RCC 7860 (cell line): ENCODE results near the gene DGKB.

Experiments used
- DNase-seq: peaks from one replicate; pipeline ENCODE4 v3.0.0-alpha.2; 2015; ENCODE audit warnings: low spot score
- FAIRE-seq: peaks from 2 replicates; lab custom pipeline; 2012; peaks lifted over from hg19 to GRCh38; lab: Jason Lieb, UNC

DGKB gene

DNA sequence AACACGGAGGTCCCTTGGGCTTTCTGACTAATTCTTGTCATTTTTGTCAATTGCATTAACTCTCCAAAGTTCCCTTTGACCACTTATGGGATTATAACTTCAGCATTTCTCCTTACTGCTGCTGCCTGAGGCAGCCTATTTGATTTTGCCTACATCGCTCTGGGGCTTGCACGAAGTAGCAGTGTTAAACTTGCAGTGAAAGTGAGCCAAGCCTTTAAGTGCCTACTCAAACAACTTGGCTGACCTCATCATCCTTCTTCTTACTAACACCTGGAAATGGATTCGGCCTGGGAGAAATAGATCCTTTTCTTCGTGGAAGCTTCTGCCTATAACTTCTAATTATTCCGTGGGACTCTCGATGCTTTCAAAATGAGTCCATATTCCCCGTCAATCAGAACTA, 76.6 kb downstream of the DGKB start:
- no peak for DNase-seq
- FAIRE-seq: no peak

DNA sequence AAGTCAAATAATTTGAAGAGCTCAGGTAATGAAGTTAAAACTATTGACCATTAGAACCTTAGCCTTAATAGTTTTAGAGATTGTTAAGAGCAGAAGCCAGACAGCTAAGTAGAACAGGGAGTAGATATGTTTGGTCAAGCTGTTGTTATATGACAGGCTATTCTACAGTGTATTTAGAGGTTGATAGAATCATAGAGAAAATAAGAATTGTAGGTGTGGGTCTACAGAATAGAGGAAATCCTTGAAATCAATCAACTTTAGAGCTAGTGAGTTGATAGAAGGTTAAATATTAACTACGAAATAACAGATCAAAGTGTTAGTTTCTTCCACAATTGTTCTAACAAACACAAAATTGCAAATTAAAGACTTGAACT, 80.1 kb downstream of the DGKB start:
- no peak for FAIRE-seq
- DNase-seq: no peak

DNA sequence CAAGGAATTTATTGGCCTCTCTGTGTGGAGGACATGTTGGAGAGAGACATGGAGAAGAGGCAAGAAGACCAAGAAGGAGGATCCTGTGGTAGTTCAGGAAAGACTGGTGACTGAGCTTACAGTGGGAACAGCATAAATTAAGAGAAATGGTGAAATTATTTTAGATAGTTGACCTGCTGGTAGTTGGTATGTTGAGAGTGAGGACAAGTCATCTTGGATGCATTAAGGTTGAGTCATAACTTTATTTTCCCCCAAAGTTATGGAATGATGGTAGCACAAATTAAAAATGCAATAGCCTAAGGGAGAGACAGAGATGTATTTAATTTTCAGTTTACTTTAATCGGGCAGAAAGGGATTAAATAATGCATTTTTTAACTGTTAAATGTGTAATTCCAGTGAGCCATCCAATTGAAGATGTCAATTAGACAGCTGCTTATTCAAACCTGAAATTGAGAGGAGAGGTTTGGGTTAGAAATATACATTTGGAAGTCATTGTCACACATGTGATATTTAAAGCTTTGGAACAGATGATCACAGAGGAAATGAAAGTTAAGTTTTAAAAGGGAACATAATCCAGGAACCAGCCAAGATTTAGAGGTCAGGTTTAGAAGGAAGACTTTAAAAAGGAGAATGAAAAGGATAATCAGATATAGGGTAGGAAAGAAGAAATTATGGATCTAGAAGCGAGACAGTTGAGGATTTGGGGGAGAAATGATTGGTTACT, 80.6 kb downstream of the DGKB start:
- FAIRE-seq: no peak
- no peak for DNase-seq

DNA sequence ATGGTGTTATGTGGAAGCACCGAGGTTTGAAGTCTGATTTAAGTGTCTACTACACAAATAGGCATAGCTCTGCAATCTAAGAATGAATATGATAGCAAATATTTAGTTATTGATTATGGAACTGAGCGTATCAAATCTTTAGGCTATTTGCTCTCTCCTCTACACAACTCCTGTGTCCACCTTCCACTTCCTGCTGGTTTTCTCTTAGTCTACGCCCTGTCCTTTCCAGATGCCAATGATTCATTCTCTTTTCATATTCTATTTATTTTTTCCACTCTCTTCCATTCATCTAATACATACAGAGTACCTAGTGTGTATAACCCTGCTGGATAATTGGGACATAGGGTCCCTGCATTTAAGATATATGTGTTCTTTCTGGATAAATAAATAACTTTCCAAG, 83.7 kb downstream of the DGKB start:
- no peak for DNase-seq
- no peak for FAIRE-seq

DNA sequence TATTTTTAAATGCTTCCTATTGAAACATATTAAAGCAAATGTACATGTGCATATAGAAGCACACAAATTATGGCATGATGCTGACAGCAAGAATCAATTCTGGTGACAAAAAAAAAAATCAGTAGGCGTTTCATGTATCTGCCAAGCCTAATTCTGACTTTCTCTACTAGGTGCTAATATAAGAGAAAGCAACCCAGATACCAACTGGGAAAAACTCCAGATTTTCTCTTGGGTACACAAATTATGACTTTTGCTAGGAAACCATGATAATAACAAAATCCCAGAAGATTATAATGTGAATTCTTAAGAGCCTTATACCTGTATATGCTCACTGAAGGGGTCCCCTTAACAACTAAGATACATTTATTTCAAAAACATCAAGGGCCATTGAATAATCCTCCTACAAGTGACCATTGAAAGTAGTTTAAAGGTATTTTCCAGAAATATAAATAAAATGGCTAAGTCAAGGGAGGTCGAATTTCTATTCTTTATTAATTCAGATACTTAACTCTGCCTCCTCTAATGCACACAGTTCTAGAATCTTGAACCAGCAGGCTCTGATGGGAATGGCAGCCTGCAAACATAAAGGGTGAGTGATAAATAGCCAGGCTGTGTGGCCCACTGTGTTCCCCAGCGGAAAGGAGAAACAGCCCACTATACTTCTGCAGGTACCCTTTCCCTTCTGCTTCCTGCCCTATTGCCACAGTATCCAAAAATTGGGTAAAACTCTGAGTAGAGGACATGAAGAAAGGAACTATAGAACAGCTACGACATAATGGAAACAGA, 84.5 kb downstream of the DGKB start:
- DNase-seq (no peak), FAIRE-seq (no peak)

DNA sequence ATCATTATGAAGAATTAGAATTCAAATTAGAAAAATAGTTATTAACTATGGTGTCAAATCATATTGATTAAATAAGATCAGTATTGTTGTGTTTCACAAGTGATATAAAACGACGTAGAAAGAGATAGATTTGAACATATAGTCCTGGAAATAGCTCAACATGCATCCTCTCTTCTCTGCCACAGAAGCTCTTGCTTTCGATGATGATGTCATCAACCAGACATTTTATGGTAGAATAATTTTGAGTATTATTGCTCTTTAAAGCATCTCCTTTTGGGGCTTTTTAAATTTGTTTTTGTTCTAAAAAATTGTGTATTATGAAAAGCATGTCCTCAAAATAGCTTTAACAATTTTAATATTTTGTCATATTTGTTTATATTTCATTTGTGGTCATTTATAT, 95.0 kb downstream of the DGKB start:
- no peak for FAIRE-seq
- no peak for DNase-seq

DNA sequence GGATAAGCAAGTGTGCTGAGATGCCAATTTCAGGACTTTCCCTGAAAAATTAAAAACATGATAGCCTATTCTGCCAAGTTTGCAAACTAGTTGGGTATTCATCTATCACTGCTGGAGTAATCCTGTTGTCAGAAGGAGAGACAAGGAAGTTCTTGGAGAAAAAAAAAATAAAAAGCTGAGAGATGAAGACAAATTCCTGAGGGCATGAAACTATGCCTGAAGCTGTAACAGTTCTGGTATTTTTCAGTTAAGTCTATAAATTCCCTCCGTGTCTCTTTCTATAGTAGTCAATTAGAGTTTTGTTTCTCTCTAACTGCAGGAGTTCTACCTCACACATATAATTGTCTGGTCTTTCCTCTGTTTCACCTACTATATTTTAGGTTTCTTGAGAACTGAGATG, 95.7 kb downstream of the DGKB start:
- DNase-seq (no peak), FAIRE-seq (no peak)

DNA sequence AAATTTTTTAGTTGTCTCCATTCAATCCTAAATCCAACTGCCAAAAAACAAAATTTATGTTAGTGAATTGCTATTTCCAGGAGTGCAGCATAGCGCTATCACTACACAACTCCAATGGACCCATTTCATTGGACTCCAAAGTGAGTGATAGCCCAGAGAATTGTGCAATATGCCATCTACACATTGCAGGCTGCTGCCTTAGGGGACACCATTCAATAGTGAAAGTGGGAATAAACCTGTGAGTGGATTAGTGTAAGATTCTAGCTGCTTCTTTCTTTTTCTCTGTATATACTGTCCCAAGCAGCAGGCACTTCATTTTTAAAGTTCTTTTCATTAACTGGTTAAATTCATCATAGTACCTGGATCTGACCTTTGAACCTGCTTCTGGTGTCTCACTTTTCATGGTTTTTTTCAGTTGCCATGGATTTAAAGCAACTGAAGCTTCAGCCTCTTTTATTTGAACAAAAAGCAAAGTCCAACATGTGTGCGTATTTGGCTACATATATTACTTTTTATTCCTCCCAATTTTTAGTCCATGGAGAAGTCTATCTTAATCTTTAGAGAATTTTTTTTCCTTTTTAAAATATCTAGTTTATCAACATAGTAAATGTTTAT, 97.3 kb downstream of the DGKB start:
- DNase-seq (no peak), FAIRE-seq (no peak)

DNA sequence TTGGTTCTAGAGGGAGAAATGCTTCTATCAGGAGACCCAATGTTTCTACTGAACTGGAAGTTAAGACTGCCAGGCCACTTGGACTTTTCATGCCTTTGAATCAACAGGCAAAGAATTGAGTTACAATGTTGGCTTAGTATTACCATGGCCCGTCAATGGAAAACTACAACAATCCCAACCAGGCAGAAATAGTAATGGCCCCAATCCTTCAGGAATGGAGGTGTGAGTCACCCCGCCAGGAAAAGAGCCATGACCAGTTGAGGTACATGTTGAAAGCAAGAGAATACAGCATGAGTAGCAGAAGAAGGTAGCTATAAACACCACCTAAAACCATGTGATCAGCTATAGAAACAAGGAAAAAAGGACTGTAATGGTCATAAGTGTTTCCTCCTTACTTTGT, 101.9 kb downstream of the DGKB start:
- FAIRE-seq: no peak

DNA sequence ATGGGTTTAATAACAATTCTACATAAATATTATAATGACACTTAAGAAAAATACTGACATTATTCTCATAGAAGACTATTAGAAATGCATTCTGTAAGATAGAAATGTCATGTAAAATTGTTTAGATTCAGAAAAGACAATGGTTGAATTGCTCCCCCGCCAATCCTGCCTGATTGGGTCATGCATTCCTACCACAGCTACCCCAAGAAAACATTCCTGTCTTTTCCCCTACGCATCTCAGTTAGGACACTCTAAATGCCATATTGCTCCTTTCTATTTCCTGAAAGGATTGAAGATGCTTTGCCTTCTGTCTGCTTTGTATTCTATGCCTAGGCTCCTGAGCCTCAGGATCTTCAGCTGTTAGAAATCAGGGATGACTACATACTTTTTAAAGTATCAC, 109.4 kb downstream of the DGKB start:
- FAIRE-seq: no peak

More for the DNA sequence above, 101.9 kb downstream of the DGKB start:
- DNase-seq: no peak

DNA sequence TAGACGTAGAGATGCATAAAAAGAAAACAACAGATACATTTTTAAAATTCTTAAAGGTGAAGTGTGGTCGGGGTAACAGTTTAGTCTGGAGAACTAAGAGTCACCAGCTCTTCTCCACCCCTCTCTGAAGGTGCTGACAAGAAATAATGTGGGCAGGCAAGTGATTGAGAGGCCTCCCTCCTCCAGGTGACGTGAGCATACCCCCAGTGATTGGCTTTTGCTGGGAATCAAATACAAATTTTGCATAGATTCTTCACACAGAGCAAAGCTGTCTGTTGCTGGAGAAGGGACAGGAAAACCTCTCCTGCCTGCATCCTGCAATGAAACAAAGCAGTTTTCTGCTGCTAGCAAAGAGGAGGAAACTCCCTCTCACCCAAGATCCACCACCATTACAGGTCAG, 115.0 kb downstream of the DGKB start:
- FAIRE-seq (no peak), DNase-seq (no peak)

More for the DNA sequence above, 109.4 kb downstream of the DGKB start:
- DNase-seq: no peak

DNA sequence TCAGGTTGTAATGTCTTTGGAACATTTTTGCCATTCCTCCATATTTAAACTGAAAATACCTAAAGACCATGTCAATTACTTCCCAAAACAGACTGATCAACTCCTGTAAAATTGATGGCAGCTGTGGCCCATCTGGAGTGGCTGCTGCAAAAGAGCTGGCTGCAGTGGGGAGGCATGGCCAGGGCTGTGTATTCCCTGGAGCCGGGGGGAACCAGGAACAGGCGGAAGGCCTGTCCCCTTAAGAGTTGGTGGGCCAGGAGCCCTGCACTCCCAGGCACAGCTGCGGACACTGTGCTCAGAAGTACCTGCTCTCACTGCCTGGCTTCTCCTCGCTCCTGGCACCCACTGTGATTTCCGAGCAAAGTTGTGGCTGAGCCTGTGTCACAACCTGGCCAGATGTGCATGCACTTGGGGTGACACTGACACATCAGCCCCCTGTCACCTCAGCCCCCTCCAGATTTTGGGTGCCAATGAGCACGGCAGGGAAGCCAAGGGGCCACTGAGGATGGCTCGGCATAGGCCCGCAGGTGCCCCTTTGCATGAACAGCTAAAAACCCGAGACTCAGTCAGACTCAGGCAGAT, 116.1 kb downstream of the DGKB start:
- FAIRE-seq (no peak), DNase-seq (no peak)

DNA sequence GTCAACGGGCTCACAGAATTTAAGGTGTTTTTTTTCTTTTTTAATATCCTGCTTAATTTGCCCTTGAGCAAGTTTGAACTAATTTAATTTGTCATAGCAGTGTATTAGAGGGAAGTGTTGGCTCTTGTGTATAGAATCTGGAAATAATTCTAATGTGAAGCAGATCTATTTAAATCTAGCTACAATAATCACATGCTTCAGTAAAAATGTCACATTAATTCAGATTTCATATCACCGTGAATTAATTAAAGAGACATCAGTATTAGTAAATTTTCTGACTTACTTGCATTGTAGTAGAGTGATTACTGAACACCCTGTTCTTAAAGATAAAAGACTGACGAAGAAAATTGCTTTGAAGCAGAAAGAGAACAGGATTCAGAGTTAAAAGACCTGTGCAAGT, 124.7 kb downstream of the DGKB start:
- DNase-seq: no peak
- no peak for FAIRE-seq

DNA sequence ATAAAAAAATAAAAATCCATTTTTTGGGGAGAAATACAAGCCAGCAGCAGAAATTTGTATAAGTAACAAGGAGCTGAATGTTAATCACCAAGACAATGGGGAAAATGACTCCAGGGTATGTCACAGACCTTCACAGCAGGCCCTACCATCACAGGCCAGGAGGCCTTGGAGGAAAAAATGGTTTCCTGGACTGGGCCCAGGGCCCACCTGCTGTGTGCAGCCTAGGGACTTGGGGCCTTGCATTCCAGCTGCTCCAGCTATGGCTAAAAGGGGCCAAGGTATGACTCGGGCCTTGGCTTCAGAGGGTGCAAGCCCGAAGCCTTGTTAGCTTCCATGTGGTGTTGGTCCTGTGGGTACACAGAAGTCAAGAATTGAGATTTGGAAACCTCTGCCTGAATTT, 126.3 kb downstream of the DGKB start:
- FAIRE-seq (no peak), DNase-seq (no peak)

DNA sequence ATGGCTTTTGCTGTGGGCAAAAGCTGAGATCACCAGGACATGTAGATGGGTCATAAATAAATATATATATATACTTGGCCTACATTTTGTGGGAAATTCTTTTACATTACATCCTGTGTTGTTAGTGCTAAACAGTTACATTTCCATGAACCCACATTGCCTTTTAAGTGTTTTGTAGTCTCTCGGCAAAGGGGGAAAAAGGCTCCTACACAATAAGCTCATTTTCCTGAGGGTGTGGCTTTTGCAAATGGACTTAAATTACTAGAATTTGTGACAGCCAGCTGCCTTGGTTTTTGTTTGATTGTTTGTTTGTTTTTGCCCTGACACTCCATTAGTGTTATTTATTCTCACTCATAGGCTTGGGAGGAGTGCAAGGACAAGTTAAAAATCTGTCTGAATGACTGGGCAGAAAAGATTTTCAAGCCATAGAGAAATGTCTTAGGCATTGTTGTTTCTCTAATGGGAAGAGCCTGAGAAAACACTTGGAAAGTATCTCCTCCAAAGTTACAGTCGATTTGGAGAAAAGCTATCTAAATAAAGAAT, 128.8 kb downstream of the DGKB start:
- DNase-seq (no peak), FAIRE-seq (no peak)

DNA sequence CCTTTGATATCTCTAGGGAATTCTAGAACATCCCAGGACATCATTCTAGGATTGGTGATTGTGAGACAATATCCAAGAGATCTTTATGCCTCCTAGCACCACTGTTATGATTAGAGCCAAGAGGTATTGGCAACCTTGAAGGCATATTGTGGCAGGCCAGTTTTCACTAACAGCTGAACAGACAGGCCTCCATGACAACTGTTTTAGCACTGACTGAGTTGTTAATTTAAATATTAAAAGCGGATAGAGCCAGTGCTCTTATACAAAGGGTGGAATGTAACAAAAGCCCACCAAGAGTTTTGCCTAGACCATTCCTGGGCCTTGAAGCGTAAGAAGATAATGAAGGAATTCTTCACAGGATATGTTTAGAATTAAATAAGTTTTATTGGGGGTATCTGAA, 131.9 kb downstream of the DGKB start:
- FAIRE-seq (no peak), DNase-seq (no peak)

DNA sequence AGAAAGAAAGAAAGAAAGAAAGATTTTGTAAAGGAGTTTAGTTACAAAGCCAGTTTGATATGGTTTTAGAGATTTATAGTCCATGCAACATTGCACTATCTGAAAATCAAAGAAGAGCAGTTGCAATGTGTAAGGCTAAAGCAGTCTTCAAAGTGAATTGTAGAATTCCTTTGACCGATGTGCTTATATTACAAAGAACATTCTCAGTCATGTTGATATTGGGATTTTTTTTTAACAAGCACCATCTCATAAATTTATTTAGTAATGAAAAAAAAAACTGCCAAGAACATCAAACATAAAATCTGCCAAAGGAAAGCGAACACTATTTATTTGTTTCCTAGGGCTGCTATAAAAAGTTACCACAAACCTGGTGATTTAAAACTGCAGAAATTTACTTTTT, 133.3 kb downstream of the DGKB start:
- DNase-seq (no peak), FAIRE-seq (no peak)

DNA sequence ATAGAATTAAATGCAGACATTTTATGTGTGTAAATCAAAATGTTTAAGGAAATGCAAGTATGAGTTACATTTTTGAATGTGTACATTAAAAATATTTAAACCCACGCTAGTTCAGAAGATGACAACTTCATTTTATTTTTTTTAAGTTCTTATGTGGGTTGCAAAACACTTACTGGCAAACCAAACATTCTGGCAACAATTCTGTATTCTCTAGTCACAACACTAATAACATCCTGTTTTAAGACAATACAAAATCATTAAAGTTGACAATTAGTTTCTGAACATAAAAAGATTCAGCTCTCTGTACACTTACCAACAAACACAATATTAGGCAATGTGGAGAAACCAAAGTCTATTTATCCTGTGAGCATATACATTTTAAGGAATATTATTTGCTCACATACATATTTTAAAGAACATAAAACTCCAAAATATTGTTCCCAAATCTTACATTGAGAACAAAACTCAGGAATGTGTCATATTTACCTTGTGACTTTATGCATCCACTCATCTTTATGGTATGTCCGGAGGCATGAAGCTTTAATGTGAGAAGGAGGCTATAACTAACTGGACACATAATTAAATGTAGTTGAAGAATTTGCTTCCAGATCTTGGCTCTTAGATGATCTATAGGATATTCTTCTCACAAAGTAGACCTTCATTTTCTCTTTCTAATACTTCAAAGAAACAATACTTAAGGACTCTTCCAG, 134.7 kb downstream of the DGKB start:
- DNase-seq (no peak), FAIRE-seq (no peak)

DNA sequence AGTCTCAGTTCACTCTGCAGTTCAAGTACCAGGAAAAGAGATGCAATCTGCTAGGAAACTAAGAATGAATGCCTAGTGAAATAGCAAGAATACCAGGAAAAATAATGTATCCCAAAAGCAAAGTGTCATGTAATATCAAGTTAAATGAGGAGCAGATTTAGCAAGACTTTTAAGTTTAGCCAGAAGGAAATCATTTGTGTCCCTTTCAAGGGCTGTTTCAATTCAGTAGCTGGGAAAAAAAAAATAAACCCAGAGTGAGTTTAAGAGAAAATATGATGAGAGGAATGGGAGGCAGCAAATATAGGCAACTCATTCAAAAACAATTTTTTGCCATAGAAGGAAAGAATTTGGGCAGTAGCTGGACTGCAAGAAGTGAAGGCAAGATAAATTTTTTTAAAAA, 135.8 kb downstream of the DGKB start:
- no peak for FAIRE-seq
- no peak for DNase-seq

DNA sequence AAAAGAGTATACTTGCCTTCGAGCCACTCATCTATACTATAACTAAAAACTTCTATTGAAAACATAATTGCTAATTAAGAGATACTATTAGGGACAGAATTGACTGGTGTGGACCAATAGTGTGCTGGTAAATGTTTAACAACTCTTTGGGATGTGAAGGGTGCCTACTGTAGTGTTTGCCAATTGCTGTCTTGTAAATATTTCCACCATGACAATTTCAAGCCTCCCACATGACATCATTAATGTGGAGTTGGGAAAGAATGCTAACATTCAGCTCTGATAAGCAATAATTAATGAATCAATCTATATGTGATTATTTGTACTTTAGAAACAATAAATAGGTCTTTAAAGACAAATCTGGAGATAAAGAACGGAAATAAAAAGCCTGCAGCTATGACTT, 136.8 kb downstream of the DGKB start:
- DNase-seq: no peak
- FAIRE-seq: no peak

DNA sequence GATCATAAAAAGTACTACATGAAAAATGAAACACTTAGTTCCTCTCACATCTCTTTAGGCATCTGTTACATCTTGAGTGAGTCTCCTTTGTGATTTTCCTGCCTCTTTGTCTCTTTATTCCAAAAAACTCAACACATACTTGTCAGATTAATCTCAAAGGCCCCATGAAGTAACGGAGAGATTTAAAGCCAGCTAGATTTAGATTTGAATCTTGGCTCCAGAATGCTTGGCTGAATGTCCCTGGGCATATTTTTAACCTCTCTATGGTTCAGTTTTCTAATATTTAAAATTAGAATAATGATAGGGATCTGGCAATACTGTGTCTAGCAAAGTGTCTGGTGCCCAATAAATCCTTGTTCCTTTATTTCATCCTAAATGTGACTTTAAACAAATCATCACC, 140.0 kb downstream of the DGKB start:
- no peak for FAIRE-seq
- no peak for DNase-seq
